ENCODE measurements around the gene TRAPPC2.

DNA sequence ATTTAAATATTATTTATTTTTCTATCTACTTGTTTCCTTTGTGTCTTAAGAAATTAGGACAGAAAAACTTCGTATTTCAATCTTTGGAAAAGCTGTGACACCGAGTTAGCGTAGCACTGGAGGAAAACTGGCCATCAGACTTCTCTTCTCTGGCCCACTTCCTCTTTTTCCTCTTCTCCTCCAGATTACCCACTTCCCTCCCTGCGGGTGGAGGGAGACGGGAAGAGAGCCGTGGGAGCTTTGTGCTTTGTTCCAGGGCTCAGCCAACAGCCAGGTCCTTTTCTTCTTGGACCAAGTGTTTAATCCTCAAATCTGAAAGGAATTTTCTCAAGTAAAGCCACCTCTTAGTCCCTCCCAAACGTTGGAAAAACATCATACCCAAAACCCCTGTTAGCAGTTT lies 29.9 kb upstream of the TRAPPC2 start:
- TF ChIP-seq, protein P1, sequence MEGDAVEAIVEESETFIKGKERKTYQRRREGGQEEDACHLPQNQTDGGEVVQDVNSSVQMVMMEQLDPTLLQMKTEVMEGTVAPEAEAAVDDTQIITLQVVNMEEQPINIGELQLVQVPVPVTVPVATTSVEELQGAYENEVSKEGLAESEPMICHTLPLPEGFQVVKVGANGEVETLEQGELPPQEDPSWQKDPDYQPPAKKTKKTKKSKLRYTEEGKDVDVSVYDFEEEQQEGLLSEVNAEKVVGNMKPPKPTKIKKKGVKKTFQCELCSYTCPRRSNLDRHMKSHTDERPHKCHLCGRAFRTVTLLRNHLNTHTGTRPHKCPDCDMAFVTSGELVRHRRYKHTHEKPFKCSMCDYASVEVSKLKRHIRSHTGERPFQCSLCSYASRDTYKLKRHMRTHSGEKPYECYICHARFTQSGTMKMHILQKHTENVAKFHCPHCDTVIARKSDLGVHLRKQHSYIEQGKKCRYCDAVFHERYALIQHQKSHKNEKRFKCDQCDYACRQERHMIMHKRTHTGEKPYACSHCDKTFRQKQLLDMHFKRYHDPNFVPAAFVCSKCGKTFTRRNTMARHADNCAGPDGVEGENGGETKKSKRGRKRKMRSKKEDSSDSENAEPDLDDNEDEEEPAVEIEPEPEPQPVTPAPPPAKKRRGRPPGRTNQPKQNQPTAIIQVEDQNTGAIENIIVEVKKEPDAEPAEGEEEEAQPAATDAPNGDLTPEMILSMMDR (IDR thresholded peaks at IDR 0.05; ENCODE audit: low read length): no peak
- no peak for TF ChIP-seq EZH2 (optimal IDR thresholded peaks at IDR 0.05; ENCODE audit: low read depth, low read length)
- TF ChIP-seq EZH2phosphoT487 (IDR thresholded peaks at IDR 0.05; ENCODE audit: low read length): no peak
